Left lung (tissue), 10 donors: ENCODE data around the gene HOXA4. TPM values are rescaled to one million over a fixed set of nuclear protein-coding genes. Genes with fewer than 3 reads are reported as not detected.

Experiments used
- ATAC-seq: fragments of 200-7000 bp; cut with Tn5 transposase; one replicate; pipeline ENCODE4 v1.9.1; 2020; ENCODE audit warnings: moderate library complexity
- DNase-seq, 4 donors: peaks; one replicate each; pipeline ENCODE4 v3.0.0-alpha.2; 2013 to 2020
- H3K27ac ChIP-seq, 2 donors: fragments of 200-600 bp; sonication (generic) in 1 of 2; one replicate each; pipeline versions ENCODE4 v1.5.0 to v1.8.0; 2020 to 2021
- H3K27me3 ChIP-seq, 2 donors: fragments of 200-600 bp; sonication (generic) in 1 of 2; one replicate each; pipeline versions ENCODE4 v1.5.0 to v1.8.0; 2020 to 2021
- H3K36me3 ChIP-seq, 2 donors: fragments of 200-600 bp; sonication (generic) in 1 of 2; one replicate each; pipeline versions ENCODE4 v1.5.0 to v1.8.0; 2020 to 2021
- H3K4me1 ChIP-seq, 2 donors: fragments of 200-600 bp; one replicate each; pipeline ENCODE4 v1.8.0; 2021
- H3K4me3 ChIP-seq, 2 donors: fragments of 200-600 bp; sonication (generic) in 1 of 2; one replicate each; pipeline versions ENCODE4 v1.5.0 to v1.8.0; 2020 to 2021; ENCODE audit warnings: mild to moderate bottlenecking in 1 of 2
- H3K9me3 ChIP-seq, 2 donors: fragments of 200-600 bp; sonication (generic) in 1 of 2; one replicate each; pipeline versions ENCODE4 v1.5.0 to v1.8.0; 2020 to 2021
- CTCF ChIP-seq, 2 donors: fragments of 200-600 bp; sonication (generic) in 1 of 2; IDR thresholded peaks; one replicate each; pipeline versions ENCODE4 v1.5.0 to v1.8.0; 2021; ENCODE audit warnings: antibody characterized with exemption in 2 of 2
- intact Hi-C, 2 donors: fragments of 100-400 bp; cut with DNase I; formaldehyde crosslinking; loops; one replicate each; pipeline versions ENCODE4 v1.11.2 to v1.14.2; 2022
- polyA plus RNA-seq, 6 donors: library from polyadenylated mRNA; unstranded; fragments of 120-200 nt; gene quantifications; one replicate each; pipeline ENCODE4 v1.2.1, GENCODE V29; 2013; ENCODE audit not compliant: insufficient read length in 6 of 6
- total RNA-seq, 2 donors: library from RNA; stranded (reverse); fragmentation: NEBNext Ultra II Directional; extraction: Animal tissue kit (Norgen Biotek cat#: 25700); gene quantifications; one replicate each; pipeline ENCODE4 v1.2.1, GENCODE V29; 2021
- donor health status: DM: no; HTN: yes; CAD: no.
- donor health status: DM: no; HTN: no; CAD: no.

The HOXA4 gene
- total and polyA plus RNA-seq, 8 donors, result 3.4 to 35.8 (median 34.1) TPM

DNA sequence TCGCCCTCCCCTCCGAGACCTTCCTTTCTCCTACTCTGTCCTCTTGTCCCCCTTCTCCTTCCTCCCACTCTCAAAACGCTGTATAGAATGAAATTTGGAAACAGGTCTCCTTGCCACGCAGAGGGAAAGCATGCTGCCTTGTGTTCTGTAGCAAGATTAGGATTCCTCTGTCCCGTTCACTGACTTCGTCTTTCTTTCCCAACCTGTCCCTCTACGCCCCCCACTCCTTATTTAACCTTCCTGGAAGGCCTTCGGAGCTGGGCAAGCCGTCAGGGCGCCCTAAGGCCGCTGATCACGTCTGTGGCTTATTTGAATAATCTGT is 33.4 kb upstream of the HOXA4 start:
- Histone ChIP-seq H3K27ac (no peak overlapping the region), H3K4me3 (peak overlapping the region in 1 of 2 donors; percentile 46), H3K9me3 (no peaks in the 10 kb centered on the region), H3K4me1 (peaks cover 9 to 71% of the 10 kb centered on the region in 2 donors), H3K27me3 (peaks cover 78 to 100% of the 10 kb centered on the region in 2 donors), H3K36me3 (no peaks in the 10 kb centered on the region)
- intact Hi-C loops, result loop anchor here in 1 of 2 donors (5.0 to 10.0 kb wide), 2 partner anchors 792 to 1279 kb away; no protein-coding TSS in a partner anchor
- no peak for TF ChIP-seq CTCF (IDR thresholded peaks at IDR 0.05)
- no peak for DNase-seq
- no peak for ATAC-seq

- H3K27me3 ChIP-seq, result peaks cover 78 to 100% of the 10 kb centered on the region in 2 donors
- intact Hi-C loops, result loop anchor here in 1 of 2 donors (5.0 to 10.0 kb wide), 2 partner anchors 791 to 1279 kb away; no protein-coding TSS in a partner anchor
- ATAC-seq (no peak), DNase-seq (peak in 2 of 4 donors; percentile 31 to 32)
- no peaks in the 10 kb centered on the region for H3K36me3 ChIP-seq
- no peaks in the 10 kb centered on the region for H3K9me3 ChIP-seq
- H3K4me3 ChIP-seq, result peak overlapping the region in 1 of 2 donors; percentile 46
- H3K27ac ChIP-seq, result no peak overlapping the region
- no peak for TF ChIP-seq CTCF (IDR thresholded peaks at IDR 0.05)
- H3K4me1 ChIP-seq, result peaks cover 9 to 68% of the 10 kb centered on the region in 2 donors
Measured at GRCh38 chr7:27163288-27164044, 32.9 kb upstream of the HOXA4 start.

DNA sequence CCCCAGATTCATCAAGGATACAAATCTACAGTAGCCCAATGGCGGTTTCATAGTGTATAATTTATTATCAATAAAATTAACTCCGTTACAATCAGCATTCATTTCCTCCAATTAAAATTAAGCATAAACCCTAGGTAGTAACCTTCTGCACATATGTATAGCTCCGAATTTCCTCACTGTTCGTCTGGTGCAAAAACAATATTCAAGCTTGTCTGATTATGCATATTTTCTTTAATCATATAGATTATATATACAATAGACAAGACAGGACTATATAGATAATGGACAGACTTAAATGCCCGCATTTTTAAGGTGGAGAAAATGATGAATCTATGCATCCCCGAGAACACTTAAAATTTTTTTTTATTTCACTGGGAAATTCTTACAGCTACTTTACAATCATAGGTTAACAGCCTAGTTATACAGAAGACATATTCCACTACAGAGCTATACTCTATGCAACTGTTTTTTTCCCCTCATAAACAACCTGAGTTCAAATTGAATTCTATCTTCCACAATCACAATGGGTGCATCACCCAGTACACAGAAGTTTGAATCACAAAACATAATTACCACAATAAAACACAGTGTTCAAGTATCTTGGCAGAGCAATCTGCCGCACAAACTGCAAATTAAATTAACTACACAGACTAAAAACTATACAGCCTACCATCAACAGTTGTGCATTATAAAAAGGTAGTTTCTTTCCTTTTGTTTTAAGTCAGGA is 32.2 kb upstream of the HOXA4 start:
- Histone ChIP-seq H3K4me3 (no peak overlapping the region), H3K27me3 (peaks cover 76 to 100% of the 10 kb centered on the region in 2 donors), H3K27ac (no peak overlapping the region), H3K4me1 (peaks cover 9 to 66% of the 10 kb centered on the region in 2 donors), H3K36me3 (no peaks in the 10 kb centered on the region), H3K9me3 (no peaks in the 10 kb centered on the region)
- intact Hi-C loops, result loop anchor here in 1 of 2 donors (5.0 to 10.0 kb wide), 2 partner anchors 790 to 1278 kb away; no protein-coding TSS in a partner anchor
- ATAC-seq (no peak), DNase-seq (no peak)
- TF ChIP-seq CTCF (IDR thresholded peaks at IDR 0.05), result no peak

DNA sequence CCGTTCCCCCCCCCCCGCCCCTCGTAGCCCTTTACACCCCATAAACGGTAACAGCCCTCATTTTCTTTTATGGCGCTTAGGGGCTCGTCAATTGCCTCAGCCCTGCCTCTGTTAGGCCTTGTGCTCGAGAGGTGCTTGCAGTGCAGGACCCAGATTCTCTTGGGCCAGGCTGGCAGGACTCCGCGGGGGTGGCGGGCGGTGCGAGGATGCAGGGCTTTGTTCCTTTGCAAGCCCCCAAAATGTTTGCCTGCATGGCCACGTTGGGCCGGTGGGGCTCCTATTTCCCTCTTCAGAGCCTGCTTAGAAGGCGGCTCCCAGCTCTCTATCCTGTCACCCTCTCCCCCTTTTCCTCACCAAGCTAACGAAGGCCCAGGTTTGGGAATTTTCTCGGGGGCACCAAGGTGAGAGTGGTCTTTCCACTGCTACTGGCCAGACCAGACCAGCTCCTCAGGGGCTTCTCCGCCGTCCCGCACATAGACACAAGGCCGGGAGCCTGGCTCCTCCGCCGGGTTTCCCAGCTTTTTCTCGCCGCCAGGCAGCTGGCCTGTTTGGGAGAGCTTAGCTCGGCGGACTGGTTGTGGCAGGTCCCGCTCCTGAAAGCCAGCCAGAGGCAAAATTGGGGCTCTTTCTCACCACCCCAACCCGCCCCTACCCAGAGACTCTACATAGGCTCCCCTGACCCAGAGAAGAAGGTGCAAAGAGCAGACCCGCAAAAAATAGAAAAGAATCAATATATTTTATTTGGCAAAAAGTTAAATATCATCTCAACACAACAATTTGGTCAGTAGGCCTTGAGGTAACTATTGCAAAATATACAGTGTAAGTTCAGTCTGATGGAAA is 31.4 kb upstream of the HOXA4 start:
- ATAC-seq (no peak), DNase-seq (peak in 2 of 4 donors; percentile 35 to 59)
- intact Hi-C loops, result loop anchor here in 1 of 2 donors (5.0 to 10.0 kb wide), 2 partner anchors 790 to 1277 kb away; no protein-coding TSS in a partner anchor
- no peaks in the 10 kb centered on the region for H3K9me3 ChIP-seq
- H3K4me1 ChIP-seq, result peaks cover 9 to 63% of the 10 kb centered on the region in 2 donors
- peaks cover 76 to 100% of the 10 kb centered on the region in 2 donors for H3K27me3 ChIP-seq
- peak overlapping the region in 1 of 2 donors; percentile 56 for H3K4me3 ChIP-seq
- no peak overlapping the region for H3K27ac ChIP-seq
- no peak for TF ChIP-seq CTCF (IDR thresholded peaks at IDR 0.05)
- no peaks in the 10 kb centered on the region for H3K36me3 ChIP-seq
